Stomach smooth muscle (tissue), 2 donors: ENCODE measurements around the gene ST8SIA6.

Source experiments
- H3K27ac ChIP-seq: one replicate; pipeline ENCODE4 v1.7.0; 2013; ENCODE audit warnings: mild to moderate bottlenecking, low read length, inconsistent platforms
- H3K27me3 ChIP-seq, 2 donors: one replicate each; pipeline ENCODE4 v1.7.0; 2013; ENCODE audit warnings: low read length in 2 of 2; ENCODE audit not compliant: insufficient read depth in 2 of 2, control insufficient read depth in 1 of 2
- H3K36me3 ChIP-seq, 2 donors: one replicate each; pipeline ENCODE4 v1.7.0; 2013; ENCODE audit warnings: low read length in 2 of 2; ENCODE audit not compliant: control insufficient read depth in 2 of 2, insufficient read depth in 2 of 2
- H3K4me1 ChIP-seq: one replicate; pipeline ENCODE4 v1.7.0; 2013; ENCODE audit warnings: low read length; ENCODE audit not compliant: control insufficient read depth, insufficient read depth
- H3K4me3 ChIP-seq, 2 donors: one replicate each; pipeline ENCODE4 v1.7.0; 2013; ENCODE audit warnings: low read length in 2 of 2
- H3K9ac ChIP-seq, 2 donors: one replicate each; pipeline ENCODE4 v1.7.0; 2013; ENCODE audit warnings: low read length in 2 of 2, mild to moderate bottlenecking in 1 of 2
- H3K9me3 ChIP-seq, 2 donors: one replicate each; pipeline ENCODE4 v1.7.0; 2013; ENCODE audit warnings: low read length in 2 of 2; ENCODE audit not compliant: control insufficient read depth in 2 of 2
- donor health status: healthy.
- donor health status: Pancreatic carcinoma.

ST8SIA6 gene

DNA sequence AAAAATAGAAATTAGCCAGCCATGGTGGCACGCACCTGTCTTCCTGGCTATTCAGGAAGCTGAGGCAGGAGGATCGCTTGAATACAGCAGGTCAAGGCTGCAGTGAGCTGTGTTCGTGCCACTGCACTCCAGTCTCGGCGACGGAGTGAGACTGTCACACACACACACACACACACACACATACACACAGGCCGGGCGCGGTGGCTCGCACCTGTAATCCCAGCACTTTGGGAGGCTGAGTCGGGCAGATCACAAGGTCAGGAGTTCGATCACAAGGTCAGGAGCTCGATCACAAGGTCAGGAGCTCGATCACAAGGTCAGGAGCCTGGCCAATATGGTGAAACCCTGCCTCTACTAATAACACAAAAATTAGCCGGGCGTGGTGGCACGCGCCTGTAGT lies 68.4 kb downstream of the ST8SIA6 start:
- Histone ChIP-seq H3K9me3 (no peaks in the 10 kb centered on the region), H3K4me1 (peaks cover 4% of the 10 kb centered on the region), H3K4me3 (no peak overlapping the region), H3K9ac (no peak overlapping the region), H3K36me3 (no peaks in the 10 kb centered on the region), H3K27ac (no peak overlapping the region), H3K27me3 (no peaks in the 10 kb centered on the region)

DNA sequence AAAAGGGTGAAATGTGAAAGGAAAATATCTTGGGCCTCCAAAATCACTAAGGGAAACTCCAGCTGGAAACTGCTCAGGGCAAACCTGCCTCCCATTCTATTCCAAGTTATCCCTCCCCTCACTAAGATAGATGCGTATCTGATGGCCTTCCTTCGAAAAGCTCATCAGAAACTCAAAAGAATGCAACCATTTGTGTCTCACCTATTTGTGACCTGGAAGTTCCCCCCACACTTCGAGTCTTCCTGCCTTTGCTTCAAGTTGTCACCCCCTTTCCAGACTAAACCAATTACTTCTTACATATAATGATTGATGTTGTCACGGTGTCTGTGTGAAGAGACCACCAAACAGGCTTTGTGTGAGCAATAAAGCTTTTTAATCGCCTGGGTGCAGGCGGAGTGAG lies 69.3 kb downstream of the ST8SIA6 start:
- H3K9me3 ChIP-seq, result no peaks in the 10 kb centered on the region
- H3K9ac ChIP-seq, result no peak overlapping the region
- H3K36me3 ChIP-seq, result no peaks in the 10 kb centered on the region
- H3K4me3 ChIP-seq, result no peak overlapping the region
- no peak overlapping the region for H3K27ac ChIP-seq
- H3K27me3 ChIP-seq, result no peaks in the 10 kb centered on the region
- peaks cover 4% of the 10 kb centered on the region for H3K4me1 ChIP-seq

GRCh38 chr10:17383801-17384555 lies 70.4 kb downstream of the ST8SIA6 start:
- H3K27ac ChIP-seq, result no peak overlapping the region

GRCh38 chr10:17381502-17382142 lies 72.8 kb downstream of the ST8SIA6 start:
- Histone ChIP-seq H3K9ac (no peak overlapping the region), H3K4me3 (no peak overlapping the region), H3K9me3 (no peaks in the 10 kb centered on the region), H3K4me1 (peaks cover 4% of the 10 kb centered on the region), H3K36me3 (no peaks in the 10 kb centered on the region), H3K27ac (no peak overlapping the region), H3K27me3 (no peaks in the 10 kb centered on the region)

More at GRCh38 chr10:17383801-17384555, 70.4 kb downstream of the ST8SIA6 start:
- Histone ChIP-seq H3K36me3 (no peaks in the 10 kb centered on the region), H3K27me3 (no peaks in the 10 kb centered on the region), H3K4me3 (no peak overlapping the region), H3K9me3 (no peaks in the 10 kb centered on the region), H3K4me1 (peaks cover 4% of the 10 kb centered on the region), H3K9ac (no peak overlapping the region)

- H3K4me1 ChIP-seq, result peaks cover 4% of the 10 kb centered on the region
- no peaks in the 10 kb centered on the region for H3K9me3 ChIP-seq
- H3K9ac ChIP-seq, result no peak overlapping the region
- no peak overlapping the region for H3K27ac ChIP-seq
- no peaks in the 10 kb centered on the region for H3K36me3 ChIP-seq
- H3K4me3 ChIP-seq, result no peak overlapping the region
- H3K27me3 ChIP-seq, result no peaks in the 10 kb centered on the region
Observed at GRCh38 chr10:17380888-17381287, 73.5 kb downstream of the ST8SIA6 start.

- Histone ChIP-seq H3K27ac (no peak overlapping the region), H3K9ac (no peak overlapping the region)
Observed at GRCh38 chr10:17380016-17380415, 74.4 kb downstream of the ST8SIA6 start.

GRCh38 chr10:17379151-17379690 lies 75.2 kb downstream of the ST8SIA6 start:
- H3K36me3 ChIP-seq, result no peaks in the 10 kb centered on the region
- H3K4me3 ChIP-seq, result no peak overlapping the region
- no peaks in the 10 kb centered on the region for H3K9me3 ChIP-seq
- no peak overlapping the region for H3K9ac ChIP-seq
- no peak overlapping the region for H3K27ac ChIP-seq
- H3K4me1 ChIP-seq, result no peaks in the 10 kb centered on the region
- H3K27me3 ChIP-seq, result no peaks in the 10 kb centered on the region

More at GRCh38 chr10:17380016-17380415, 74.4 kb downstream of the ST8SIA6 start:
- Histone ChIP-seq H3K4me1 (peaks cover under 1% of the 10 kb centered on the region), H3K4me3 (no peak overlapping the region), H3K27me3 (no peaks in the 10 kb centered on the region), H3K9me3 (no peaks in the 10 kb centered on the region), H3K36me3 (no peaks in the 10 kb centered on the region)

GRCh38 chr10:17375936-17376584 lies 78.3 kb downstream of the ST8SIA6 start:
- Histone ChIP-seq H3K27ac (no peak overlapping the region), H3K9ac (no peak overlapping the region), H3K9me3 (no peaks in the 10 kb centered on the region), H3K4me3 (no peak overlapping the region), H3K36me3 (no peaks in the 10 kb centered on the region), H3K27me3 (no peaks in the 10 kb centered on the region), H3K4me1 (no peaks in the 10 kb centered on the region)

DNA sequence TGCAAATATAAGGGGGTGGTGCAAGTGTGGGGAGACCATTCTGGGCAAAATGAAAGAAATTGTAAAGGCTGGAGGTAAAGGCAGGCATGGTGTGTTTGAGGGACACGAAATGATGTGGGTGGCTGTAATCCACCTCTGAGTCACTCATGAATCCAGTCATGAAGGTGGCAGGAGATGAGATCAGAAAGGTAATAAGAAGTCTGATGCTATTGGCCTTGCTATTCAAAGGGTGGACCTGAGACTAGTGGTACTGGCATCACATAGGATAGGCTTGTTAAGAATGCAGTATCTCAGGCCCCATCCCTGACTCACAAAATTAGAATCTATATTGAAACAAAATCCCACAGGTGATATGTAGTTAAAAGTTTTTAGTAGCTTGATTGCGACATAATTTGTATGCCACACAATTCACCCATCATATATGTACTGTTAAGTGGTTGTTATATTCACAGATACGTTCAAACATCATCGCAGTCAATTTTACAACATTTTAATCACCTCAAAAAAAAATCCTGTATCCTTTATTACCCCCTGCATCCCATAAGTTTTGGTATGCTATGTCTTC lies 85.6 kb downstream of the ST8SIA6 start:
- no peak overlapping the region for H3K27ac ChIP-seq
- H3K9ac ChIP-seq, result no peak overlapping the region
- no peak overlapping the region for H3K4me3 ChIP-seq
- no peaks in the 10 kb centered on the region for H3K4me1 ChIP-seq
- H3K9me3 ChIP-seq, result peaks cover 0 to 4% of the 10 kb centered on the region in 2 donors
- no peaks in the 10 kb centered on the region for H3K27me3 ChIP-seq
- no peaks in the 10 kb centered on the region for H3K36me3 ChIP-seq

DNA sequence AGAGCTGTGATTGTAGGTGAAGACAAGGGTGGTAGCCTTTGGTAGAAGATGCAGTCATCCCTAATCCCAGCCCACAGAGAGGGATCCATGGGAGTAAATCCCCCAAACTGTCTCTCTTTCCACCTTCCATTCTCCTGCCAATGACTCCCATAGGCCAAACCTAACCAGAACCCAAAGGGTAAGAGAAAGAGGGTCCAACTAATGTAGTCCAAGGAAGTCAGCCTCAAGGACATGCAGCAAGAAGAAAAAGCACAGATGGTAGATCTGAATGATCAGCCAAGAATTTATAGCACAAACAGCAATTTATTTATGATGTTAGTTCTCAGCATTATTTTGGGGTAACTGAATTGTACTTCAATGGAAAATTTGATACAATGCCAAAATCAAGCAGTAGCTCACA lies 87.7 kb downstream of the ST8SIA6 start:
- no peak overlapping the region for H3K27ac ChIP-seq
- H3K9me3 ChIP-seq, result peaks cover 0 to 4% of the 10 kb centered on the region in 2 donors
- H3K27me3 ChIP-seq, result no peaks in the 10 kb centered on the region
- H3K9ac ChIP-seq, result no peak overlapping the region
- no peaks in the 10 kb centered on the region for H3K4me1 ChIP-seq
- H3K36me3 ChIP-seq, result no peaks in the 10 kb centered on the region
- no peak overlapping the region for H3K4me3 ChIP-seq
